RWPE2 (cell line): ENCODE data around the gene EPB41L3.
"Not testable (repeated sequence)": the region's sequence is repeated elsewhere in the genome, so short reads cannot be mapped to it uniquely, and the experiment has no call there.

ENCODE experiments used
- ATAC-seq: fragments of 200-7000 bp; cut with Tn5 transposase; 3 replicates; pipeline ENCODE4 v1.9.1; 2021; ENCODE audit warnings: low read depth
- DNase-seq: peaks from one replicate; pipeline ENCODE4 v3.0.0-alpha.2; 2020; ENCODE audit warnings: low spot score
- H3K27ac ChIP-seq: fragments of 450-650 bp; 2 replicates; pipeline ENCODE4 v1.5.1; 2017; ENCODE audit warnings: mild to moderate bottlenecking; ENCODE audit not compliant: poor library complexity, severe bottlenecking
- H3K27me3 ChIP-seq: fragments of 250-450 bp; sonication (Bioruptor Pico); 2 replicates; pipeline ENCODE4 v1.5.1; 2021; ENCODE audit warnings: mild to moderate bottlenecking, moderate library complexity; ENCODE audit not compliant: insufficient read depth, poor library complexity, severe bottlenecking
- H3K36me3 ChIP-seq: fragments of 250-450 bp; sonication (Bioruptor Pico); 2 replicates; pipeline ENCODE4 v1.5.1; 2020; ENCODE audit warnings: low read depth, mild to moderate bottlenecking, moderate library complexity
- H3K4me1 ChIP-seq: fragments of 250-450 bp; sonication (Bioruptor Pico); 2 replicates; pipeline ENCODE4 v1.5.1; 2021; ENCODE audit warnings: mild to moderate bottlenecking, moderate library complexity; ENCODE audit not compliant: insufficient read depth, poor library complexity, severe bottlenecking
- H3K4me3 ChIP-seq: fragments of 250-450 bp; sonication (Bioruptor Pico); 2 replicates; pipeline ENCODE4 v1.5.1; 2021; ENCODE audit warnings: mild to moderate bottlenecking, moderate library complexity; ENCODE audit not compliant: severe bottlenecking
- H3K9me3 ChIP-seq: fragments of 250-450 bp; sonication (Bioruptor Pico); 2 replicates; pipeline ENCODE4 v1.5.1; 2021; ENCODE audit warnings: mild to moderate bottlenecking, moderate library complexity; ENCODE audit not compliant: severe bottlenecking
- CTCF ChIP-seq: fragments of 450-650 bp; IDR thresholded peaks from one replicate; pipeline ENCODE4 v1.5.1; 2017; ENCODE audit warnings: mild to moderate bottlenecking, moderate library complexity; ENCODE audit not compliant: poor library complexity, severe bottlenecking

EPB41L3 gene

DNA sequence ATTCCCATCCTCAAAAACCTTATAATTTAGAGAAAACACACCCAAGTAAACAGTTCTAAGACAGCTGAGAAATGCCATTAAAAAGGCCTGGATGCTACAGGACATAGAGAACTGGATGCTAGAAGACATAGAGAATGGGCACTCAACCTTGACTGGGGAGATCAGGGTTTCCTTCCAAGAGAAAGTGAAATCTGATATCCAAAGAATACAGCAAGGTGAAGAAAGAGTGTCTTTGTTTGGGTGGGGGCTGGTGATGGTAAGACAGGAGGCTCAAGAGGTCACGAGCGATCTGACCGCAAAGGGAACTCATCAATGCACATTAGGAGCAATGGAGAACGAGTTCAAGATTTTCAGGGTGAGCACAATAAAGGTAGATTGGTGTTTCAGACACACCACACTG is 31.6 kb downstream of the EPB41L3 start:
- Histone ChIP-seq H3K36me3 (no peaks in the 10 kb centered on the region), H3K4me1 (no peaks in the 10 kb centered on the region), H3K27ac (no peak overlapping the region), H3K9me3 (no peaks in the 10 kb centered on the region), H3K4me3 (no peak overlapping the region), H3K27me3 (peaks cover 4% of the 10 kb centered on the region)
- no peak for DNase-seq
- no peak for ATAC-seq
- no peak for TF ChIP-seq CTCF

DNA sequence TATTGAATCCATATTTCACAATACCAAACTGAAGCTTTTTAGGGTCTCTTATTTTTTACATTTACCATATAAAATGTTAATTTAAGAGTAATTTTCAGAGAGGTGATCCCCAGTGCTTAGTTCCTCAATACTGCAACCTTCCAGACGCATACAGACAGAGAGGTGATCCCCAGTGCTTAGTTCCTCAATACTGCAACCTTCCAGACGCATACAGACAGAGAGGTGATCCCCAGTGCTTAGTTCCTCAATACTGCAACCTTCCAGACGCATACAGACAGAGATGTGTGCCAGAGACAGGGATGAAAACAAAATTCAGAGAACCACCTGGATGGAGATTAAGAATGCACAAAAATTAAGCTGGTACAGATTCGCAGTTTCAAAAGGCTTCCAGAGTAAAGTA is 32.3 kb downstream of the EPB41L3 start:
- not testable (repeated sequence) for H3K4me1 ChIP-seq, H3K27me3 ChIP-seq, H3K27ac ChIP-seq, H3K9me3 ChIP-seq, DNase-seq, H3K4me3 ChIP-seq, H3K36me3 ChIP-seq, ATAC-seq

- TF ChIP-seq CTCF: no peak
- H3K9me3 ChIP-seq: no peaks in the 10 kb centered on the region
- no peak overlapping the region for H3K27ac ChIP-seq
- H3K36me3 ChIP-seq: no peaks in the 10 kb centered on the region
- no peaks in the 10 kb centered on the region for H3K4me1 ChIP-seq
- DNase-seq (no peak), ATAC-seq (no peak)
- peaks cover 3% of the 10 kb centered on the region for H3K27me3 ChIP-seq
- H3K4me3 ChIP-seq: no peak overlapping the region
Observed at GRCh38 chr18:5510135-5510846, 33.5 kb downstream of the EPB41L3 start.

- no peak overlapping the region for H3K27ac ChIP-seq
Observed at GRCh38 chr18:5508821-5509220, 35.0 kb downstream of the EPB41L3 start.

GRCh38 chr18:5507756-5508155 is 36.0 kb downstream of the EPB41L3 start:
- H3K36me3 ChIP-seq: no peaks in the 10 kb centered on the region
- DNase-seq (no peak), ATAC-seq (no peak)
- H3K9me3 ChIP-seq: no peaks in the 10 kb centered on the region
- no peak overlapping the region for H3K4me3 ChIP-seq
- H3K4me1 ChIP-seq: no peaks in the 10 kb centered on the region
- no peak for TF ChIP-seq CTCF
- H3K27ac ChIP-seq: no peak overlapping the region
- no peaks in the 10 kb centered on the region for H3K27me3 ChIP-seq

More at GRCh38 chr18:5508821-5509220, 35.0 kb downstream of the EPB41L3 start:
- TF ChIP-seq CTCF: no peak
- H3K4me3 ChIP-seq: no peak overlapping the region
- H3K9me3 ChIP-seq: no peaks in the 10 kb centered on the region
- ATAC-seq (no peak), DNase-seq (no peak)
- no peaks in the 10 kb centered on the region for H3K27me3 ChIP-seq
- no peaks in the 10 kb centered on the region for H3K4me1 ChIP-seq
- no peaks in the 10 kb centered on the region for H3K36me3 ChIP-seq
